ENCODE measurements around the gene PRKCZ. TPM values are rescaled to one million over a fixed set of nuclear protein-coding genes. Genes with fewer than 3 reads are reported as not detected.

Gene PRKCZ
- total RNA-seq, 2 experiments from 2014 or later = 8.0 to 10.0 TPM

DNA sequence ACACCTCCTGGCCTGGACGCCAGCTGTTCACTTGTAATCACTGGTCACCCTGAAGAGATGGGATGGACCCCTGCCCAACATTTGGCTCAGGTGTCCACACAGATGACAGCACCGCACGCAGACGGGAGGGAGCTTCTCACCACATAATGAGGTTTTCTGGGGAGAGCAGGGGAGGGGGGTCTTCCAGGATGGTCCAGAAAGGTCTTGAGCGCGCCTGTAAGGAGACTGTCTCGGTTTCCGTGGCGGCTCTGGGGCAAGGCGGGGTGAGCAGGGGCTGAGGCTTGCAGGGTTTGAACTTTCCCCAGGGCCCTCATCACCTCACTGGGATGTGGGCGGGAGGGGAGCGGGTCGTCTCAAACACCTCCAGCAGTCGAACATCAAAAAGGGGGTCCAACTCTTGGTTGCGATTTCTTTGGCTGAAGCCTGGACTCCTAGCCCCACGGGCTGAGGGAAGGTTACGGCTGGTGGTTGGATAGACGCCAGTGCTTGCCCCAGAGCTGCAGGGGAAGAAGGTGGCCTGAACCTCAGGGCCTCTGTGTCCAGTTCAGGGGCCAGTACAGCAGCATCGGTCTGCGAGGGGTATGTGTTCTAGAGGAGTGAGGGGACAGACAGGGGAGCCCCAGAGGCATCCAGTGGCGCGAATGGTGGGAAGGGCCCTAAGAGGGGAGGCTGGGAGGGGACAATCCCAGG lies 53.8 kb downstream of the PRKCZ start:
- no peak overlapping the region for H3K4me3 ChIP-seq (ENCODE audit: low read depth, low read length, poor library complexity, severe bottlenecking)
- H3K4me1 ChIP-seq (ENCODE audit: insufficient read depth, low read length, poor library complexity, severe bottlenecking) = peaks cover 13% of the 10 kb centered on the region
- ChIA-PET CTCF (ENCODE audit: unreplicated experiment) (no interaction called here), POLR2A (interaction anchor here (0.5 kb wide), 1 partner anchor 76 kb away, joined by 4 read pairs; no protein-coding TSS in a partner anchor)
- no peaks in the 10 kb centered on the region for H3K9me3 ChIP-seq (ENCODE audit: low read length)
- H3K36me3 ChIP-seq (ENCODE audit: insufficient read depth, low read length) = no peaks in the 10 kb centered on the region
- no peaks in the 10 kb centered on the region for H4K20me1 ChIP-seq (ENCODE audit: insufficient read depth, low read length)
- TF ChIP-seq, protein P1, sequence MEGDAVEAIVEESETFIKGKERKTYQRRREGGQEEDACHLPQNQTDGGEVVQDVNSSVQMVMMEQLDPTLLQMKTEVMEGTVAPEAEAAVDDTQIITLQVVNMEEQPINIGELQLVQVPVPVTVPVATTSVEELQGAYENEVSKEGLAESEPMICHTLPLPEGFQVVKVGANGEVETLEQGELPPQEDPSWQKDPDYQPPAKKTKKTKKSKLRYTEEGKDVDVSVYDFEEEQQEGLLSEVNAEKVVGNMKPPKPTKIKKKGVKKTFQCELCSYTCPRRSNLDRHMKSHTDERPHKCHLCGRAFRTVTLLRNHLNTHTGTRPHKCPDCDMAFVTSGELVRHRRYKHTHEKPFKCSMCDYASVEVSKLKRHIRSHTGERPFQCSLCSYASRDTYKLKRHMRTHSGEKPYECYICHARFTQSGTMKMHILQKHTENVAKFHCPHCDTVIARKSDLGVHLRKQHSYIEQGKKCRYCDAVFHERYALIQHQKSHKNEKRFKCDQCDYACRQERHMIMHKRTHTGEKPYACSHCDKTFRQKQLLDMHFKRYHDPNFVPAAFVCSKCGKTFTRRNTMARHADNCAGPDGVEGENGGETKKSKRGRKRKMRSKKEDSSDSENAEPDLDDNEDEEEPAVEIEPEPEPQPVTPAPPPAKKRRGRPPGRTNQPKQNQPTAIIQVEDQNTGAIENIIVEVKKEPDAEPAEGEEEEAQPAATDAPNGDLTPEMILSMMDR (conservative IDR thresholded peaks at IDR 0.05; ENCODE audit: low read length) = no peak
- TF ChIP-seq EZH2phosphoT487 (IDR thresholded peaks at IDR 0.05; ENCODE audit: borderline replicate concordance, low read depth, low read length) = no peak
- no peak overlapping the region for H3K27ac ChIP-seq (ENCODE audit: low read depth, low read length, poor library complexity, severe bottlenecking)
- H2AFZ ChIP-seq (ENCODE audit: low read length) = no peak overlapping the region
- no TSS peak for BruUV-seq (replicated peaks)
- intact Hi-C loops (cut with micrococcal nuclease; ENCODE audit: unreplicated experiment) = no loop called here
- DNase-seq (ENCODE audit: low spot score) = no peak
- H3K4me2 ChIP-seq (ENCODE audit: low read length) = no peak overlapping the region
- H3K79me2 ChIP-seq (ENCODE audit: insufficient read depth, low read depth, low read length) = no peaks in the 10 kb centered on the region
- no peaks in the 10 kb centered on the region for H3K9me2 ChIP-seq (ENCODE audit: insufficient read depth, low read length)

DNA sequence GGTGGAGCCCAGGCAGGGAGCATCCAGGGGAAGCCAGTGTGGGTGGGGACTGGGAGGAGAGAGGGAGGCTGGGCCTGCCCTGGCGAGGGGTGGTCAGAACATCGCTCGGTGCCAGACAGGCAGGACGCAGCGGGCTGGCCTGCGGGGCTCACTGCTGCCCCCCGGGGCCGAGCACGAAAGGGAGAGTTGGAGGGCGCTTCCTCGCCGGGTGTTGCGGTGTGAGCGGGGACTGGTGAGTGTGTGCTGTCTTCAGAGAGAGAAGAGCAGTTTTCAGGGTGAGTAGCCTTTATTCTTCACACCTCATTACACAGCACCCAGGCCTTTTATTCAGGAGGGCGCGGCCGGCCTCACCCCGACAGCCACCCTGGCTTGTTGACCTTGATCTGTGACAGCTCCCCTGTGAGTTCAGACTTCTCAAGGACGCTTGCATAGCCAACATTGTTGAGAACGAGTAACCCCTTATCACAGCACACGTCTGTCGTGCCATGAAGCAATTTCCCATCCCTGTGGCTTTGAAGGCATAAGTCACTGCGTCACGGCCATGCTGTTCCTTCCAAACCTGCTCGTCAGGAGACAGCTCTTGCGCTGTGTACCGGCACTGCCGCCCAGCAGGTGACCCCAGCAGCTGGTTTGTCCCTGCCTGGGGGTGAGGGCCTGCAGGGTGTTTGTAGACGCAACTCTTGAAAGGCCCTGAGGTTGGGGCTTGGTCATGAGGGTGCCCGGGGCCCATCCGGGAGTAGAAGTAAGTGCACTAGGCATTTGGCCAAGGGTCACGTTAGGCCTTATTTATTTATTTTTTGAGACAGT lies 54.6 kb downstream of the PRKCZ start:
- ChIA-PET CTCF (ENCODE audit: unreplicated experiment) (no interaction called here), POLR2A (no interaction called here)
- H3K9me2 ChIP-seq (ENCODE audit: insufficient read depth, low read length) = no peaks in the 10 kb centered on the region
- no peak overlapping the region for H3K4me2 ChIP-seq (ENCODE audit: low read length)
- no peaks in the 10 kb centered on the region for H3K79me2 ChIP-seq (ENCODE audit: insufficient read depth, low read depth, low read length)
- H3K4me3 ChIP-seq (ENCODE audit: low read depth, low read length, poor library complexity, severe bottlenecking) = no peak overlapping the region
- intact Hi-C loops (cut with micrococcal nuclease; ENCODE audit: unreplicated experiment) = no loop called here
- H3K27ac ChIP-seq (ENCODE audit: low read depth, low read length, poor library complexity, severe bottlenecking) = no peak overlapping the region
- H3K36me3 ChIP-seq (ENCODE audit: insufficient read depth, low read length) = no peaks in the 10 kb centered on the region
- H3K4me1 ChIP-seq (ENCODE audit: insufficient read depth, low read length, poor library complexity, severe bottlenecking) = peaks cover 11% of the 10 kb centered on the region
- H3K9me3 ChIP-seq (ENCODE audit: low read length) = no peaks in the 10 kb centered on the region
- no TSS peak for BruUV-seq (replicated peaks)
- no peak for TF ChIP-seq EZH2phosphoT487 (IDR thresholded peaks at IDR 0.05; ENCODE audit: borderline replicate concordance, low read depth, low read length)
- TF ChIP-seq, protein P1 (conservative IDR thresholded peaks at IDR 0.05; ENCODE audit: low read length) = no peak
- H4K20me1 ChIP-seq (ENCODE audit: insufficient read depth, low read length) = no peaks in the 10 kb centered on the region
- no peak for DNase-seq (ENCODE audit: low spot score)
- H2AFZ ChIP-seq (ENCODE audit: low read length) = no peak overlapping the region
